PC-9 (cell line): Measurements from ENCODE around the gene HPCAL1. TPM values are rescaled to one million over a fixed set of nuclear protein-coding genes. Genes with fewer than 3 reads are reported as not detected.

Experiments
- BruUV-seq: library from RNA; stranded (reverse); fragments of 400-500 nt; replicated peaks from 2 replicates; lab custom pipeline; 2021; lab: Mats Ljungman, UMichigan
- CTCF ChIA-PET: fragments of 300-600 bp; sonication (Branson Sonifier 250); formaldehyde crosslinking; loops from one replicate; lab custom pipeline; 2022; ENCODE audit warnings: antibody characterized with exemption; lab: Charles Lee
- POLR2A ChIA-PET: fragments of 300-600 bp; sonication (Branson Sonifier 250); formaldehyde crosslinking; loops from one replicate; lab custom pipeline; 2022; ENCODE audit warnings: antibody characterized with exemption; ENCODE audit not compliant: unreplicated experiment; lab: Charles Lee
- DNase-seq, 2 experiments: peaks; one replicate each; pipeline versions ENCODE4 v3.0.0 to v3.0.0-alpha.2; 2015 to 2022; ENCODE audit warnings: mixed read lengths in 1 of 2
- H2AFZ ChIP-seq: fragments of 200-600 bp; sonication (generic); 2 replicates; pipeline ENCODE4 v1.8.1; 2017; ENCODE audit warnings: antibody characterized with exemption
- H3F3A ChIP-seq: fragments of 200-600 bp; sonication (generic); 2 replicates; pipeline ENCODE4 v1.8.1; 2017; ENCODE audit warnings: antibody characterized with exemption, mild to moderate bottlenecking, low read depth; ENCODE audit not compliant: insufficient read depth
- H3K27ac ChIP-seq: fragments of 200-600 bp; sonication (generic); 2 replicates; pipeline ENCODE4 v1.6.1; 2016; ENCODE audit warnings: mixed run types
- H3K27me3 ChIP-seq: fragments of 200-600 bp; sonication (generic); 2 replicates; pipeline ENCODE4 v1.6.1; 2016; ENCODE audit warnings: low read depth, mixed run types; ENCODE audit not compliant: insufficient read depth
- H3K36me3 ChIP-seq: fragments of 200-600 bp; sonication (generic); 2 replicates; pipeline ENCODE4 v1.6.1; 2016; ENCODE audit warnings: low read depth, mixed run types
- H3K4me1 ChIP-seq: fragments of 200-600 bp; sonication (generic); replicated peaks from 2 replicates; pipeline ENCODE4 v1.6.1; 2016; ENCODE audit warnings: mixed run types; ENCODE audit not compliant: insufficient read depth
- H3K4me2 ChIP-seq: fragments of 200-600 bp; sonication (generic); 2 replicates; pipeline ENCODE4 v1.6.1; 2017; ENCODE audit warnings: mixed run types
- H3K4me3 ChIP-seq: fragments of 200-600 bp; sonication (generic); 2 replicates; pipeline ENCODE4 v1.6.1; 2016; ENCODE audit warnings: mixed run types
- H3K79me2 ChIP-seq: fragments of 200-600 bp; sonication (generic); 2 replicates; pipeline ENCODE4 v1.6.1; 2017; ENCODE audit warnings: low read depth, mixed run types
- H3K9me2 ChIP-seq: fragments of 200-600 bp; sonication (generic); 2 replicates; pipeline ENCODE4 v1.8.1; 2017; ENCODE audit warnings: mild to moderate bottlenecking; ENCODE audit not compliant: insufficient read depth
- H3K9me3 ChIP-seq: fragments of 200-600 bp; sonication (generic); 2 replicates; pipeline ENCODE4 v1.8.1; 2016; ENCODE audit warnings: low read depth; ENCODE audit not compliant: insufficient read depth
- H4K20me1 ChIP-seq: fragments of 200-600 bp; sonication (generic); 2 replicates; pipeline ENCODE4 v1.8.1; 2017; ENCODE audit not compliant: insufficient read depth
- CTCF ChIP-seq: fragments of 200-600 bp; sonication (generic); conservative IDR thresholded peaks from 2 replicates; pipeline ENCODE4 v1.6.1; 2017; ENCODE audit warnings: mixed run types, antibody characterized with exemption, mild to moderate bottlenecking, moderate library complexity
- EZH2 ChIP-seq: fragments of 200-600 bp; sonication (generic); IDR thresholded peaks from 2 replicates; pipeline ENCODE4 v1.8.0; 2017; ENCODE audit warnings: antibody characterized with exemption, low read depth
- intact Hi-C: fragments of 100-400 bp; cut with micrococcal nuclease; formaldehyde crosslinking; loops from one replicate; pipeline ENCODE4 v1.10.0; 2022; ENCODE audit not compliant: unreplicated experiment
- total RNA-seq: library from RNA; stranded (reverse); gene quantifications from 2 replicates; pipeline ENCODE4 v1.2.3, GENCODE V29; 2021

Gene HPCAL1
- total RNA-seq, 1 experiment from 2014 or later: 105 TPM

- ChIA-PET POLR2A (no interaction called here), CTCF (interaction anchor here (0.6 to 2.7 kb wide), 8 partner anchors 21 to 611 kb away, joined by 3 to 16 read pairs (median 6); no protein-coding TSS in a partner anchor)
- Histone ChIP-seq H3K27ac (no peak overlapping the region), H4K20me1 (peaks cover 11% of the 10 kb centered on the region), H3K4me2 (no peak overlapping the region), H3F3A (peaks cover 65% of the 10 kb centered on the region), H3K4me3 (no peak overlapping the region), H3K9me3 (no peaks in the 10 kb centered on the region), H3K27me3 (no peaks in the 10 kb centered on the region), H3K4me1 (peaks cover 60% of the 10 kb centered on the region), H3K9me2 (no peaks in the 10 kb centered on the region), H3K79me2 (peaks cover 57% of the 10 kb centered on the region), H2AFZ (no peak overlapping the region), H3K36me3 (peaks cover 6% of the 10 kb centered on the region)
- DNase-seq: no peak
- BruUV-seq: no TSS peak
- intact Hi-C loops: no loop called here
- no peak for TF ChIP-seq CTCF
- no peak for TF ChIP-seq EZH2
Observed at GRCh38 chr2:10410001-10410822, 107.5 kb downstream of the HPCAL1 start.

- no TSS peak for BruUV-seq
- Histone ChIP-seq H3K27ac (no peak overlapping the region), H3K36me3 (peaks cover 6% of the 10 kb centered on the region), H3K79me2 (peaks cover 60% of the 10 kb centered on the region), H3K27me3 (no peaks in the 10 kb centered on the region), H3K4me3 (no peak overlapping the region), H3K4me1 (peaks cover 53% of the 10 kb centered on the region), H3F3A (peaks cover 60% of the 10 kb centered on the region), H2AFZ (no peak overlapping the region), H3K4me2 (no peak overlapping the region), H4K20me1 (peaks cover 11% of the 10 kb centered on the region), H3K9me3 (no peaks in the 10 kb centered on the region), H3K9me2 (no peaks in the 10 kb centered on the region)
- POLR2A ChIA-PET: no interaction called here
- intact Hi-C loops: no loop called here
- no peak for DNase-seq
- TF ChIP-seq CTCF: no peak
- CTCF ChIA-PET: interaction anchor here (0.6 kb wide), 1 partner anchor 285 kb away, joined by 16 read pairs; no protein-coding TSS in a partner anchor
Observed at GRCh38 chr2:10410823-10411437, 108.2 kb downstream of the HPCAL1 start.

- intact Hi-C loops: no loop called here
Observed at GRCh38 chr2:10411557-10411956, 108.9 kb downstream of the HPCAL1 start.

More at GRCh38 chr2:10411557-10411956, 108.9 kb downstream of the HPCAL1 start:
- H4K20me1 ChIP-seq: peaks cover 11% of the 10 kb centered on the region
- H3K27ac ChIP-seq: no peak overlapping the region
- POLR2A ChIA-PET: no interaction called here
- peaks cover 6% of the 10 kb centered on the region for H3K36me3 ChIP-seq
- no peaks in the 10 kb centered on the region for H3K9me2 ChIP-seq
- H3K4me3 ChIP-seq: no peak overlapping the region
- peaks cover 60% of the 10 kb centered on the region for H3K79me2 ChIP-seq
- no peak overlapping the region for H2AFZ ChIP-seq
- no TSS peak for BruUV-seq
- H3K27me3 ChIP-seq: no peaks in the 10 kb centered on the region
- CTCF ChIA-PET: no interaction called here
- H3K9me3 ChIP-seq: no peaks in the 10 kb centered on the region
- peaks cover 46% of the 10 kb centered on the region for H3K4me1 ChIP-seq
- DNase-seq: no peak
- H3K4me2 ChIP-seq: no peak overlapping the region
- TF ChIP-seq CTCF (no peak), EZH2 (no peak)
- H3F3A ChIP-seq: peaks cover 54% of the 10 kb centered on the region
